ENCODE results near the gene ITPR3.

DNA sequence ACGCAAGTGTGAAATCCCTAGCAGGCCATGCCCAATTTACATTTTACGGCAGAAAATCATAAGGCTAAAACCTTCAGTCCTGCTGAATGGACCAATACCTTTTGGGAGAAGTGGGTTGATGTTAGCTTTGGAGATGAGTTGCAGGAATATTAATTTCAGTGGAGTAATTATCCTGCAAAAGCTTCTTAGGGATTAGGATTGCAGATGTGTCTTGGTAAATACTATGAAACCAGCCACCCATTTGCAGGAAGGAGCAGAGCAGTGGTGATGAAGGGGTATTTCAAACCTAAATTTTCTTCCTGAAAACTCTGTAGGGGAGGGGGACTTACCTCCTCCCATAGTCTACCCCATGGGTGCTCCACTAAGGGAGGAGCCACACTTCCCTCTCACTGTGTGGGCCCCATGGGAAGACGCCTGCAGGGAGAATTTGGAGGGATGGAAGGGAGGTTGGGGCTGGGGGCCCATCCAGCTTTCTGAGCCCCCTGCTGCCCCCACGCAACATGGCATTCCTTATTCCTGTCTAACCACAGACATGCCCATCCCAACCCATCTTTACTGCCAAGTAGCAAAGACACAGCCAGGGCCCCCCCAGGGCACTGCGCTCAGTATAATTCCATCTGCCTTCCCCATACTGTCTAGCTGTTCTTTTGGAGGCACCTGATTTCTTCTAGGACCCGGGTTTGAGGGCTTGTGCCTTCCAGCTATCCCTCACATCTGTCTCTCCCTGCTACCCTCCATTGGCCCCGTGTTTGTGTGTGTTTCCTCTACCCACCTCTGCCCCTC lies 105.0 kb downstream of the ITPR3 start:
- no peak for TF ChIP-seq EZH2 (IDR thresholded peaks at IDR 0.05; ENCODE audit: borderline replicate concordance, low read depth, low read length, severe bottlenecking)
- TF ChIP-seq, protein P1, sequence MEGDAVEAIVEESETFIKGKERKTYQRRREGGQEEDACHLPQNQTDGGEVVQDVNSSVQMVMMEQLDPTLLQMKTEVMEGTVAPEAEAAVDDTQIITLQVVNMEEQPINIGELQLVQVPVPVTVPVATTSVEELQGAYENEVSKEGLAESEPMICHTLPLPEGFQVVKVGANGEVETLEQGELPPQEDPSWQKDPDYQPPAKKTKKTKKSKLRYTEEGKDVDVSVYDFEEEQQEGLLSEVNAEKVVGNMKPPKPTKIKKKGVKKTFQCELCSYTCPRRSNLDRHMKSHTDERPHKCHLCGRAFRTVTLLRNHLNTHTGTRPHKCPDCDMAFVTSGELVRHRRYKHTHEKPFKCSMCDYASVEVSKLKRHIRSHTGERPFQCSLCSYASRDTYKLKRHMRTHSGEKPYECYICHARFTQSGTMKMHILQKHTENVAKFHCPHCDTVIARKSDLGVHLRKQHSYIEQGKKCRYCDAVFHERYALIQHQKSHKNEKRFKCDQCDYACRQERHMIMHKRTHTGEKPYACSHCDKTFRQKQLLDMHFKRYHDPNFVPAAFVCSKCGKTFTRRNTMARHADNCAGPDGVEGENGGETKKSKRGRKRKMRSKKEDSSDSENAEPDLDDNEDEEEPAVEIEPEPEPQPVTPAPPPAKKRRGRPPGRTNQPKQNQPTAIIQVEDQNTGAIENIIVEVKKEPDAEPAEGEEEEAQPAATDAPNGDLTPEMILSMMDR (IDR thresholded peaks at IDR 0.05; ENCODE audit: extremely low read depth in 1 of 2, insufficient read depth in 1 of 2, low read depth in 1 of 2, low read length in 2 of 2), result no peak
- no peak for TF ChIP-seq POLR2AphosphoS5 (IDR thresholded peaks at IDR 0.05; ENCODE audit: insufficient read depth, low read depth, low read length)
- TF ChIP-seq FOS (IDR thresholded peaks at IDR 0.05; ENCODE audit: borderline replicate concordance, insufficient read depth, low read length), result no peak
- no peak for TF ChIP-seq MAX (IDR thresholded peaks at IDR 0.05; ENCODE audit: insufficient read depth, insufficient read length)
- TF ChIP-seq MYC (IDR thresholded peaks at IDR 0.05; ENCODE audit: low read depth, low read length), result no peak

Measured in endothelial cell of umbilical vein (primary cell).